ENCODE results near the gene ELN. TPM values are rescaled to one million over a fixed set of nuclear protein-coding genes. Genes with fewer than 3 reads are reported as not detected.

The ELN gene
- total RNA-seq, 1 experiment from 2014 or later = 0.37 TPM

- Mint-ChIP-seq H3K9me3 (peaks cover 9 to 12% of the 10 kb centered on the region in 2 experiments), H3K4me3 (peak overlapping the region; percentile 49 to 77), H3K4me1 (peaks cover 26% of the 10 kb centered on the region in 2 experiments), H3K27ac (peak overlapping the region; percentile 95 to 97 (median 95); a peak in 6 of 7 replicates), H3K36me3 (ENCODE audit: insufficient read depth in 1 of 3, low read depth in 3 of 3) (peaks cover 32 to 37% (median 37%) of the 10 kb centered on the region in 3 experiments), H3K27me3 (ENCODE audit: low read depth) (no peaks in the 10 kb centered on the region)
- H2BK12ac ChIP-seq (ENCODE audit: insufficient read length, low read depth, low read length) = no peak overlapping the region
- no CpG with 5 or more reads among the region's 15 CpGs for WGBS (ENCODE audit: extremely low coverage, insufficient read length, low lambda C conversion rate)
- no peak overlapping the region for H3K27ac ChIP-seq (ENCODE audit: insufficient read length, low read depth, low read length)
- H2BK120ac ChIP-seq (ENCODE audit: low read depth, low read length, poor library complexity, severe bottlenecking) = no peak overlapping the region
- no peak overlapping the region for H3K18ac ChIP-seq (ENCODE audit: insufficient read length, low read depth, low read length)
- no peak overlapping the region for H3K4ac ChIP-seq (ENCODE audit: low read depth, low read length)
- H3K27me3 ChIP-seq (ENCODE audit: insufficient read depth, low read length) = no peaks in the 10 kb centered on the region
- peak overlapping the region; percentile 33 for H3K4me2 ChIP-seq (ENCODE audit: insufficient read depth, insufficient read length, low read length)
- H2BK20ac ChIP-seq (ENCODE audit: low read depth, low read length, poor library complexity, severe bottlenecking) = no peak overlapping the region
- H2AK5ac ChIP-seq (ENCODE audit: insufficient read length, low read length) = no peak overlapping the region
- H3K79me1 ChIP-seq (ENCODE audit: insufficient read depth, low read depth, low read length, poor library complexity, severe bottlenecking) = no peaks in the 10 kb centered on the region
- no peak overlapping the region for H2BK5ac ChIP-seq (ENCODE audit: insufficient read length, low read length)
- peak; percentile 59 for DNase-seq
- H3K9me3 ChIP-seq (ENCODE audit: control insufficient read depth, low read depth, low read length) = no peaks in the 10 kb centered on the region
- H3K23ac ChIP-seq (ENCODE audit: insufficient read length, low read depth, low read length) = no peak overlapping the region
- no peak overlapping the region for H3T11ph ChIP-seq (ENCODE audit: low read length)
- H4K91ac ChIP-seq (ENCODE audit: insufficient read length, low read depth, low read length) = no peak overlapping the region
- H2AFZ ChIP-seq (ENCODE audit: low read length) = no peak overlapping the region
- peaks cover 3% of the 10 kb centered on the region for H3K23me2 ChIP-seq (ENCODE audit: insufficient read length, low read depth, low read length, poor library complexity, severe bottlenecking)
- no peak overlapping the region for H2BK15ac ChIP-seq (ENCODE audit: low read depth, low read length)
- H4K8ac ChIP-seq (replicated peaks; ENCODE audit: insufficient read length, low read depth, low read length) = no peak overlapping the region
- H3K4me1 ChIP-seq (ENCODE audit: insufficient read depth, low read length) = peaks cover 6% of the 10 kb centered on the region; the same call in 1 of the 2 replicates
- no peak overlapping the region for H3K56ac ChIP-seq (ENCODE audit: insufficient read length, low read depth, low read length)
- no peak overlapping the region for H4K5ac ChIP-seq (ENCODE audit: insufficient read length, low read depth, low read length)
- H3K9ac ChIP-seq (ENCODE audit: extremely low read depth, insufficient read length, low read length) = no peak overlapping the region
- no peaks in the 10 kb centered on the region for H3K79me2 ChIP-seq (ENCODE audit: insufficient read depth, low read length)
- no peaks in the 10 kb centered on the region for H4K20me1 ChIP-seq (ENCODE audit: control insufficient read depth, insufficient read depth, insufficient read length)
- TF ChIP-seq, protein P1, sequence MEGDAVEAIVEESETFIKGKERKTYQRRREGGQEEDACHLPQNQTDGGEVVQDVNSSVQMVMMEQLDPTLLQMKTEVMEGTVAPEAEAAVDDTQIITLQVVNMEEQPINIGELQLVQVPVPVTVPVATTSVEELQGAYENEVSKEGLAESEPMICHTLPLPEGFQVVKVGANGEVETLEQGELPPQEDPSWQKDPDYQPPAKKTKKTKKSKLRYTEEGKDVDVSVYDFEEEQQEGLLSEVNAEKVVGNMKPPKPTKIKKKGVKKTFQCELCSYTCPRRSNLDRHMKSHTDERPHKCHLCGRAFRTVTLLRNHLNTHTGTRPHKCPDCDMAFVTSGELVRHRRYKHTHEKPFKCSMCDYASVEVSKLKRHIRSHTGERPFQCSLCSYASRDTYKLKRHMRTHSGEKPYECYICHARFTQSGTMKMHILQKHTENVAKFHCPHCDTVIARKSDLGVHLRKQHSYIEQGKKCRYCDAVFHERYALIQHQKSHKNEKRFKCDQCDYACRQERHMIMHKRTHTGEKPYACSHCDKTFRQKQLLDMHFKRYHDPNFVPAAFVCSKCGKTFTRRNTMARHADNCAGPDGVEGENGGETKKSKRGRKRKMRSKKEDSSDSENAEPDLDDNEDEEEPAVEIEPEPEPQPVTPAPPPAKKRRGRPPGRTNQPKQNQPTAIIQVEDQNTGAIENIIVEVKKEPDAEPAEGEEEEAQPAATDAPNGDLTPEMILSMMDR (conservative IDR thresholded peaks at IDR 0.05) = no peak
- no peak overlapping the region; the same call in 1 of the 2 replicates for H3K14ac ChIP-seq (ENCODE audit: insufficient read depth, low read length)
Observed at GRCh38 chr7:74093671-74094223, 65.8 kb downstream of the ELN start.
